Left renal pelvis (tissue), 4 donors: ENCODE measurements around the gene BCO2. TPM values are rescaled to one million over a fixed set of nuclear protein-coding genes. Genes with fewer than 3 reads are reported as not detected.
A peak's percentile ranks its signal among the peaks of the same experiment; 100 is the strongest.
"Not testable (repeated sequence)": the region's sequence is repeated elsewhere in the genome, so short reads cannot be mapped to it uniquely, and the experiment has no call there.

Experiments
- DNase-seq, 4 donors: peaks; one replicate each; pipeline ENCODE4 v3.0.0-alpha.2; 2013; ENCODE audit warnings: low read depth in 4 of 4, low spot score in 3 of 4
- polyA plus RNA-seq, 4 donors: library from polyadenylated mRNA; unstranded; fragments of 120-200 nt; gene quantifications; one replicate each; pipeline ENCODE4 v1.2.1, GENCODE V29; 2013; ENCODE audit not compliant: insufficient read length in 4 of 4

BCO2 gene
- 1 to 10 TPM; 2.9 to 7.6 (median 4.8) TPM for polyA plus RNA-seq

DNA sequence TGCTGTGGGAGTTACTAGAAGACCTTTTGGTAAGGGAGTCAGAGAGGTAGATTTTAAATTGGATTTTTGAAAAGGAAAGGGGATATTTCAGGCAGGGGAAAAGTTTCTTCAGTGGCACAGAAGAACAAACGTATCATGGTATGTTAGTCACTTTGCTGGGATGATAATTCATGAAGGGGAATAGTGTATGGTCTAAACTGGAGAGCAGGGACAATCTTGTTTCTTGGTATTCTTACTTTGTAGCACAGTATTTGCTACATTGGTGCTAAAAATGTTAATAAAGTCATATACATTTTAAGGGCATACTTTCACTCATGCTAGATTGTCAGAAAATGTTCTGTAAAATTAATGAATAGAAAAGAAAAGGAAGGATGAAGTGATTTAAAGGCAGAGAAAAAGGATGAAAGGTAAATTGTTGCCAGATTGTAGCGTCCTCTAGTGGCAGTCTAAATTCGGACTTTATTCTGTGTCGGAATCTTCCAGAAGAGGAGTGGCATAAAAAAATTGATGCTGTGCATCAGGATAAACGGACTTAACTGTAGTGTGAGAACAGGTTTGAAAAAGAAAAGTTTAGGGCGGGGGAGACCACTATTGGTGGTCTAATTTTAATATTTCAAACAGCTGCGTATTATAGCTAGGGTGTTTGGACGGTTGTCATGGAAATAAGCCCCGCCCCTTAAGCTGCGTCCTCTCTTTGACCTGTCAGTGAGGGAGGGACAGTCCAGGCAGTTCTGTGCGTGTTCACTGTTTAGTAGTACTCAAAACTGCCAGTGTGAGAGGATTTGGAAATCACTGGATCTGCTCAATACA is at the start of gene BCO2:
Gene BCO2 (plus strand): TSS at position 724 of the 810 bp plus-strand sequence. CDS start 90 bp downstream, outside the sequence.
- DNase-seq, result peak; percentile 59 to 83 (median 76)

GRCh38 chr11:112127056-112127455 is 48.3 kb upstream of the BCO2 start:
- no peak for DNase-seq

- DNase-seq, result peak in 1 of 4 donors; percentile 18
Observed at GRCh38 chr11:112128483-112129121, 46.7 kb upstream of the BCO2 start.

DNA sequence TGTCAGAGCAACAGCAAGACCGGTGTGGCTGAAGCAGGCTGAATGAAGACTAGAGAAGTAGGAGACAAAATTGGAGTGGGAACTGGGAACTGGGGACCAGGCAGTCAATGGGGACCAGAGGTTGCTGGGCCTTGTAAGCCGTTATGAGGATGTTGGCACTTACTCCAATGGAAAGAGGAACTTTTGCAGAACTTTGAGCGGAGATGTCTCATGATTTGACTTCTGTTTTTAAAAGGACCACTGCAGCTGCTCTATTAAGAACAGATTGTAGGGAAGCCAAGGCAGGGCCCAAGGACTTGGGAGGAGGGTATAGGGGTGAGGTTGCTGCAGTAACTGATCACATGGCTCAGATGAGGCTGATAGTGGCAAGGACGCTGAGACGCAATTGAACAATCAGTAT is 45.7 kb upstream of the BCO2 start:
- no peak for DNase-seq

DNA sequence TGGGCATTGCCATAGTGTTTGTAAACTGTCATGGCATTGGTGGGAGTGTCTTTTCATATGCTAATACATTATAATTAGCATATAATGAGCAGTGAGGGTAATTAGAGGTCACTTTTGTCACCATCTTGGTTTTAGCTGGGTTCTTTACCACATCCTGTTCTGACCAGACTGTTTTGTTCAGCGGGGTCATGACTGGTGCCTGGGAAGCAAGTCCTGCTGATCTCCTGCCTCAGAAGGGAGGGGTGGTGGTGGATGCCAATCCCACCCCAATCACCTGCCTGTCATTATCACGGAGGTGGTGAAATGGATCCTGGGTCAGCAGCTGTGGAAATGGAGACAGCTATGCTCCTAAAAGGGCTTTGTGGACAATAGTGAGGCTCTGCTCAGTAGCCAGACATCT is 42.6 kb upstream of the BCO2 start:
- no peak for DNase-seq

- no peak for DNase-seq
Observed at GRCh38 chr11:112134473-112134872, 40.8 kb upstream of the BCO2 start.

GRCh38 chr11:112143597-112143996 is 31.7 kb upstream of the BCO2 start:
- DNase-seq, result no peak

DNA sequence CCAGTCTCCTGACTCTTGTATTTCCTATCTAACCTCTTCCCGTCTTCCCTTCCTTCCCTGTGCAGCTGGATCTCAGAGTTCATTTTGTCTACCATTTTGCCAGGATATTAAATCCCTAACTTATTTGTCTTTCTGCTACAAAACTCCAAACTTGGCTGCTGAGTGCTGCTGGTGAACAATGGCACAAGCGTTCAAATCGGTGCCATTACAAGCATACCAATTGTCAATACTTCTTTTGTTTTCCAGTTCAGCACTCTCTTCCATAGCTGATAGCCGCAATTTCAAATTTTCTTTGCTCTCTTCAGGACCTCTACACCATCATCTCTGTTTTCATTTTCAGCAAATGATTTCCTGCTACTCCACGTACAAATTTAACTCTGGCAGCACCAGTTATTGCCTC is 24.8 kb upstream of the BCO2 start:
- no peak for DNase-seq

- no peak for DNase-seq
Observed at GRCh38 chr11:112156153-112156955, 19.0 kb upstream of the BCO2 start.

GRCh38 chr11:112156956-112157766 is 18.2 kb upstream of the BCO2 start:
- DNase-seq, result no peak

GRCh38 chr11:112159098-112160065 is 15.9 kb upstream of the BCO2 start:
- DNase-seq, result no peak

DNA sequence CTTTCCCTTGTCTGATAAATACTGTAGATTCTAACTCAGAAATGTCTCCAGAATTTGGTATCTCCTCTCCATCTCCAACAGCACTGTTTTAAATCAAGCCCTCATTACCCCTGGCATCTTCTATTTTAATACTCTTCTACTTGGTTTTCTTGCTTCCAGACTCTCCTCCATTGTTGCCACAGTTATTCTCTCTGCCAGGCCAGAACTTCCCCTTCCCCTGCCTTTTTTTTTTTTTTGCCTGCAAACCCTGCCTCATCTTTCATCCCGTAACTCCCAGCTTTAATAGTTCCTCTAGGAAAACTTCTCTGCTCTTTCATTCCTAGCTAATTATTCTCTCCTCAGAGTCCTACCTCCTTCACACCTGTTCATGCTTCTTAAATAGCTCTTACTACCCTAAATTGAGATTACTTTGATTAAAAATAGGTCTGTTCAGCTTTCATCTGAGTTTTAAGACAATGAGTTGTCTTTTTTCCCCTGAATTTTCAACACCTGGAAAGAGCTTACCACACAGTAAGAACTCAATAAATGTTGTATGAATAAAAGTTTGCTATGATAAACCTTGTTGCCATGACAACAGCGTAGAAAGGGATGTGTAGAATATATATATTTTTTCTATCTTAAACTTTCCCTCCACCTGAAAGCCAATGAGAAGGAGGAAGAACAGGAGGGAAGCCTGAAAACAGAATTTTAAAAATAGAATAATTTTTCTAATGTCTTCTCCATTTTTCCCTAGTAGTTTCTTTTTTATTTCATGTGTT is 15.0 kb upstream of the BCO2 start:
- no peak for DNase-seq

DNA sequence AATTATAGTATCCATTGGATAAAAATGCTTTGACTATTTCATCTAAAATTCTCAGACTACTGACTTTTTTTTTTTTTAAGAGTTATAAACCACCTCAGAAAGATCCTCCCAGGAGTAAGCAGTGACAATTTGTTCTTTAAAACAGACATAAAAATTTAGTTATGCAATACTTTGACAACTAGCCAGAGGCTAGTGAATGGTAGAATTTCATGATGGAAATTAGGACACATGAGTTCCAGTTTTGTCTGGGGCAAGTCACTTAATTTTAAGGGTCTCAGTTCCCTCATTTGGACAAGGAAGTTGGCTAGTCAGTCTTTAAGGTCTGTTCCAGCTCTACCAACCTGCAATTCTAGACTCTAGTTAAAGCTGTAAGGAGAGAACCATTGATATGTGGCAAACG is 14.3 kb upstream of the BCO2 start:
- no peak for DNase-seq

DNA sequence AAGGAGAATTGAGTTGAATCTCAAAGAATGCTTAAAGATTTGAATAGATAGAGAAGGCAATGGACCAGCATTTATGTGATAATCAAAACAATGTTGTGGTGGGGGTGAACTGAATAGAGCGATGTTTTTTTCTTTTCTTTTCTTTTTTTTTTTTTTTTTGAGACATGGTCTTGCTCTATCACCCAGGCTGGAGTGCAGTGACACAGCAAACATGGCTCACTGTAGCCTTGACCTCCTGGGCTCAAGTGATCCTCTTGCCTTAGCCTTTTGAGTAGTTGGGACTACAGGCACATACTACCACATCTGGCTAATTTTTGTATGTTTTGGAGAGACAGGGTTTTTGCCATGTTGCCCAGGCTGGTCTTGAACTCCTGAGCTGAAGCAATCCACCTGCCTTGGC is 13.1 kb upstream of the BCO2 start:
- not testable (repeated sequence) for DNase-seq

GRCh38 chr11:112162761-112163546 is 12.4 kb upstream of the BCO2 start:
- DNase-seq, result no peak

- no peak for DNase-seq
Observed at GRCh38 chr11:112163875-112164685, 11.2 kb upstream of the BCO2 start, which contains the start of gene IL18. Gene IL18, minus strand, starts transcription at chr11:112164094. Its CDS starts 9,041 bp downstream, at chr11:112155053.

DNA sequence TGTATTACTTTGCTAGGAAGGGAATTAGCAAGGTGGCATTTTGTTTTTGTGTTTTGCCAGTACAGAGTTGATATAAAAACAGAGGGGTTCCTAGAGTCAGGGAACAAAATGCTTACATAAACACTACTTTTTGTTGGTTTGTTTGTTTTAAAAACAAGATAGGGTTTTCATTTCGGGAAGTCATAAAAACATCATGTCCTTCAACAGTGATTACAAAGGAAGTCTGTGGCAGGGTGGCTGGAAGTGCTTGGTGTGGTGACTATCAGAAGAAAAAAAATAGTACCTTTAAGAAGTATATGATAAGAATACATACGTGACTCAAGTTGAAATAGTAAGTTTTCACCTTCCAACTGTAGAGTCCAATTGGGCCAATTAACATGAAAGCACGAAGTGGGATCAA is 10.3 kb upstream of the BCO2 start:
- no peak for DNase-seq
